Left lobe of liver (tissue), 2 donors: ENCODE results near the gene GPR146. TPM values are rescaled to one million over a fixed set of nuclear protein-coding genes. Genes with fewer than 3 reads are reported as not detected.
A peak's percentile ranks its signal among the peaks of the same experiment; 100 is the strongest.
"Not testable (repeated sequence)": the region's sequence is repeated elsewhere in the genome, so short reads cannot be mapped to it uniquely, and the experiment has no call there.

ENCODE experiments used
- ATAC-seq: fragments of 200-7000 bp; cut with Tn5 transposase; one replicate; pipeline ENCODE4 v1.9.1; 2020; ENCODE audit warnings: mild to moderate bottlenecking, moderate library complexity
- DNase-seq: peaks from one replicate; pipeline ENCODE4 v3.0.0-alpha.2; 2020; ENCODE audit warnings: low spot score
- total RNA-seq: library from RNA; stranded (reverse); gene quantifications from one replicate; pipeline ENCODE4 v1.2.1, GENCODE V29; 2021
- donor health status: DM: no; HTN: no; CAD: no; lungs with moderate emphysema.
- donor health status: DM: no; HTN: yes; CAD: no.

GPR146 gene
- total RNA-seq, 1 donor from 2014 or later = 28.1 TPM

- DNase-seq (no peak), ATAC-seq (no peak)
These were observed 19.2 kb upstream of the GPR146 start for GRCh38 chr7:1024876-1025742.

DNA sequence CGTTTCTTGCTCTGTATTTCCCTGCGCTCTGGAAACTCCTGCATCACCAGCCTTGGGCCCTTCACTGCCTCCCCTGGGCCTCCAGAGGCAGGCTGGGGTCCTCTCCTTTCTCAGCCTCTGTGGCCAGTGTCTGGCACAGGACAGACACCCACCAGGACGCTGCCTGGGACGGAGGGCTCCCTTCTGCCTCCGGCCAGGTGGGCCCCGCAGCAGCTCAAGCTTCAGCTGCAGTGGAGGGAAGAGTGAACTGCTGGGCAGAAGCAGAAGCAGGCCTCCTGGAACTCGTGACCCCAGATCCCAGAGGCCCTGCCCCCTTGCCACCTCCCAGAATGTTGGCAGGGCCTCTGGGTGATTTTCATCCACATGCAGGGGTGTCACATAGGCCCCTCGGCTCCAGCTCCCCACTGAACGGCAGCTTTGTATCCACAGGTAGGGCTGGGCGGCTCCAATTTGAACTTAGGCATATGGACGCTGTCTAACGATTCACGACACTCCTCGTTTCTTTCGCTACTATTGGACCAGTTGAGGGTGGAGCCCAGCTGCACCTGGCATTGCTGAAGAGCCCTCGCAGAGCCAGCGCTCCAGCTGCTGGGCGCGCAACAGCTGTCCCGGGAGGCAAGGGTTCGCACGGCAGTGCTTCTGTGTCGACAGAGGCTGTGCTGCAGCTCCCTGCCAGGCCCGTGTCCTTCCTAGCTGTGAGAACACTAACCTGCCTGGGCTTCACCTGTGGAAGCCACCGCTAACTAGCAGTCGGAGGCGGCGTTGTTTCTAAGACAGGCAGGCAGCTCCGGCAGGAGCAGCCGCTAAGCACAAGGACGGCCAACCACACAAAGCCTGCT lies 18.4 kb upstream of the GPR146 start:
- ATAC-seq (no peak), DNase-seq (no peak)

DNA sequence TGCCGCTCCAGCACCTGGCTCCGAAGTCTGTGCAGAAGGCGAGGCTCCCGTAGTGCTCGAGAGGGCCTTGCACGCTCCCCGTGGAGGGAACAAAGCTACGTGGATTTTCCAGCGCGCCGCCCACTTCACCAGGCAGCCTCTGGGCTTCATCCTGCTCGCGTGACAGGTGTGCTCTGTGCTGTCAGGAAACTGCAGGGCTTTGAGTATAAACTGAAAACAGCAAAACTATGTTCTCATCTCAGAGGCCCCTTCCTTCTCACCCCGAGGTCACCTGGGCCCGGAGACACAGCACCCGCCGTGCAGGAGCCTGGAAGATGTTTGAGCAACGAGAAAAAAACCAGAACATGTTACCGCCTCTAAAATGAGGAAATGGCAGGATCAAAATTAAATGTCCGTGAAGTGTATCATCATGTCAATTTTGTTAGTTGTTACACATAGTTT lies 17.6 kb upstream of the GPR146 start:
- no peak for ATAC-seq
- no peak for DNase-seq

- ATAC-seq (no peak), DNase-seq (no peak)
These were observed 16.9 kb upstream of the GPR146 start for GRCh38 chr7:1027242-1028043.

GRCh38 chr7:1028044-1028770 lies 16.1 kb upstream of the GPR146 start:
- ATAC-seq (peak; percentile 87), DNase-seq (peak; percentile 92)

GRCh38 chr7:1028775-1029636 lies 15.3 kb upstream of the GPR146 start:
- DNase-seq (peak; percentile 82), ATAC-seq (peak; percentile 81)

- DNase-seq = no peak
- no peak for ATAC-seq
These were observed 14.5 kb upstream of the GPR146 start for GRCh38 chr7:1029637-1030443.

GRCh38 chr7:1030444-1031070 lies 13.8 kb upstream of the GPR146 start:
- DNase-seq = no peak
- ATAC-seq = no peak

GRCh38 chr7:1031716-1032455 lies 12.5 kb upstream of the GPR146 start:
- ATAC-seq = no peak
- DNase-seq = no peak

DNA sequence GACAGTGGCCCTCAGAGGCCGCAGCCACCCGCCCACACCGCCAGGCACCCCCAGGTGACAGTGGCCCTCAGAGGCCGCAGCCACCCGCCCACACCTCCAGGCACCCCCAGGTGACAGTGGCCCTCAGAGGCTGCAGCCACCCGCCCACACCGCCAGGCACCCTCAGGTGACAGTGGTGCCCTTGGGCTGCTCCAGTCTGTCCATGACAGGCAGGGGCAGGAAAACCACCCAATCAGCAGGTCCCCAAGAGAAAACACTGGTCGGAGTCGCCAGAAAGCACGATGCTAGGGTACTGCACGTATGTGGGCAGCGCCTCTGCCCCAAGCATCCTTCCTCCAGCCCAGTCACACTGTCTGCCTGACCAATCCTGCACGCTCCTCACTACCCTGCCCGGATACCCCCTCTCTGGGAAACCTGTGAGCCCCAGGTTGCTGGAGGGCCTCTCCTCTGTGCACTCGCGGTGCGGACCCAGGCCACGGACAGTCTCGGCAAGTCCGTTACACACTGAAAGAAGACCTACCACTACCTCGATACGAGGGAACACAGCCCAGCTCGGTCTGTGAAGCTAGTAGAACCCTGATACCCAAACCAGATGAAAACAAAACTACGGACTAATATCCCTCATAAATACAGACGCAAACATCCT lies 11.7 kb upstream of the GPR146 start:
- DNase-seq = no peak

GRCh38 chr7:1033546-1034145 lies 10.7 kb upstream of the GPR146 start:
- DNase-seq (no peak), ATAC-seq (no peak)

More for the DNA sequence above, 11.7 kb upstream of the GPR146 start:
- ATAC-seq = no peak

- ATAC-seq, DNase-seq: not testable (repeated sequence)
These were observed 9.6 kb upstream of the GPR146 start for GRCh38 chr7:1034769-1035168.

DNA sequence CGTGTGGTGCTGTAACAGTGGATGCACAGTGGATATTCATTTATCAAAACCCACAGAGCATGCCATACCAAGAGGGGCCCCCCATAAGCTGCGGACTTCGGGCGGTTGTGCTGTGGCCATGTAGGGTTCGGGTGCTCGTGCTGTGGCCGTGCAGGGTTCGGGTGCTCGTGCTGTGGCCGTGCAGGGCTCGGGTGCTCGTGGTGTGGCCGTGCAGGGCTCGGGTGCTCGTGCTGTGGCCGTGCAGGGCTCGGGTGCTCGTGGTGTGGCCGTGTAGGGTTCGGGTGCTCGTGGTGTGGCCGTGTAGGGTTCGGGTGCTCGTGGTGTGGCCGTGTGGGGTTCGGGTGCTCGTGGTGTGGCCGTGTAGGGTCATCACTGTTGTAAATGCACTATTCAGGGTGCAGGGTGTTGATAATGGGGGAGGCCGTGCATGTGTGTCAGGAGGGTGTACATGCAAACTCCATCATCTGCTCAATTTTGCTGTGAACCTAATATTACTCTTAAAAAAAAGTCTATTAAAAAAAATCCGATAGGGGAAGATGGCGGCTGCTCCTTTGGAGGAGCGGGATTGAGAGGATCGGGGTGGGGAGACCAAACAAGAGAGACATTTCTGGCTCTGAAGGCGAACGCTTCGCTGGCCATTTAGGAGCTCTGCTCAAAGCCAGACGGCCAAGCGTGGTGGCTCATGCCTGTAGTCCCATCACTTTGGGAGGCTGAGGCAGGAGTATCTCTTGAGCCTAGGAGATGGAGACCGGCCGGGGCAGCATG lies 8.0 kb upstream of the GPR146 start:
- DNase-seq, ATAC-seq: not testable (repeated sequence)

- ATAC-seq, DNase-seq: not testable (repeated sequence)
These were observed 4.1 kb upstream of the GPR146 start for GRCh38 chr7:1040233-1040632.

DNA sequence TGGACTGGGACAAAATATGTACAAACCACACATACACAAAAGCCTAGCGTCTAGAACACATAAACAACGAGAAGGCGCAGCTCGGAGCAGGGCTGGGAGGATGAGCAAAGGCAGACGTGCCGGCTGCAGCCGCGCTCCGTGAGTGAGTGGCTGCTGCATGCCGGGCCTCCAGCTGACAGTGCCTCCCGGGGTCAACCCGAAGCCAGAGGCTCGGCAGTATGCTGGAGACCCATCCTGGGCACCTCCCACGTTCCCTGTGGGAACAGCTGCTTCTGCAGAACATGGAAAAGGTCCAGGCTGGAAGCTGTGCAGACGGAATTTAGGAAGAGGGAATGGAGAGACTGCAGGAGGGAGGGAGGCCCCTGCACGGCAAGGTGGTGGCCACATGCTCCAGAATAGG lies 3.6 kb upstream of the GPR146 start:
- DNase-seq = no peak
- no peak for ATAC-seq
